Trophoblast cell (in vitro differentiated cells and primary cell): ENCODE results near the gene PPFIBP2.

Experiments used
- DNase-seq, 2 donors: peaks; one replicate each; pipeline ENCODE4 v3.0.0-alpha.2; 2016
- H2AFZ ChIP-seq: 2 replicates; pipeline ENCODE4 v1.6.1; 2013; ENCODE audit warnings: low read length, moderate library complexity, mild to moderate bottlenecking; ENCODE audit not compliant: insufficient read depth, poor library complexity
- H2AK5ac ChIP-seq: 2 replicates; pipeline ENCODE4 v1.6.1; 2013; ENCODE audit warnings: mild to moderate bottlenecking, low read length
- H2BK120ac ChIP-seq: 2 replicates; pipeline ENCODE4 v1.6.1; 2013; ENCODE audit warnings: low read length, mild to moderate bottlenecking, moderate library complexity; ENCODE audit not compliant: insufficient read depth, poor library complexity
- H2BK12ac ChIP-seq: 2 replicates; pipeline ENCODE4 v1.6.1; 2013; ENCODE audit warnings: mild to moderate bottlenecking, low read length, moderate library complexity
- H2BK5ac ChIP-seq: 2 replicates; pipeline ENCODE4 v1.6.1; 2013; ENCODE audit warnings: low read length, low read depth, moderate library complexity, mild to moderate bottlenecking; ENCODE audit not compliant: poor library complexity
- H3K14ac ChIP-seq: 2 replicates; pipeline ENCODE4 v1.6.1; 2013; ENCODE audit warnings: mild to moderate bottlenecking, low read length
- H3K18ac ChIP-seq: 2 replicates; pipeline ENCODE4 v1.6.1; 2013; ENCODE audit warnings: mild to moderate bottlenecking, low read length
- H3K23ac ChIP-seq: 2 replicates; pipeline ENCODE4 v1.6.1; 2013; ENCODE audit warnings: low read length
- H3K27ac ChIP-seq: 2 replicates; pipeline ENCODE4 v1.5.1; 2013; ENCODE audit warnings: low read depth, mild to moderate bottlenecking, inconsistent platforms, low read length, moderate library complexity
- H3K27me3 ChIP-seq: 2 replicates; pipeline ENCODE4 v1.6.1; 2013; ENCODE audit warnings: inconsistent platforms, mild to moderate bottlenecking, low read length, moderate library complexity; ENCODE audit not compliant: insufficient read depth
- H3K36me3 ChIP-seq, 2 experiments: 1 replicate in 1 of 2; 2 replicates in 1 of 2; pipeline ENCODE4 v1.6.1; 2013; ENCODE audit warnings: low read length in 2 of 2, mild to moderate bottlenecking in 2 of 2, moderate library complexity in 1 of 2; ENCODE audit not compliant: insufficient read depth in 2 of 2, control insufficient read depth in 1 of 2
- H3K4ac ChIP-seq: 2 replicates; pipeline ENCODE4 v1.6.1; 2013; ENCODE audit warnings: low read depth, mild to moderate bottlenecking, low read length, moderate library complexity
- H3K4me1 ChIP-seq, 2 experiments: 1 replicate in 1 of 2; 2 replicates in 1 of 2; pipeline ENCODE4 v1.6.1; 2013; ENCODE audit warnings: low read length in 2 of 2, mild to moderate bottlenecking in 2 of 2, moderate library complexity in 1 of 2; ENCODE audit not compliant: insufficient read depth in 2 of 2, control insufficient read depth in 1 of 2
- H3K4me2 ChIP-seq: 2 replicates; pipeline ENCODE4 v1.6.1; 2013; ENCODE audit warnings: inconsistent platforms, mild to moderate bottlenecking, low read length, moderate library complexity
- H3K4me3 ChIP-seq: 2 replicates; pipeline ENCODE4 v1.5.1; 2013; ENCODE audit warnings: mild to moderate bottlenecking, low read depth, low read length, inconsistent platforms
- H3K79me1 ChIP-seq: one replicate; pipeline ENCODE4 v1.6.1; 2013; ENCODE audit warnings: low read length
- H3K79me2 ChIP-seq: 2 replicates; pipeline ENCODE4 v1.6.1; 2013; ENCODE audit warnings: low read length, mild to moderate bottlenecking; ENCODE audit not compliant: control insufficient read depth, insufficient read depth, poor library complexity
- H3K9ac ChIP-seq: 2 replicates; pipeline ENCODE4 v1.6.1; 2013; ENCODE audit warnings: mild to moderate bottlenecking, low read length
- H3K9me3 ChIP-seq: 2 replicates; pipeline ENCODE4 v1.6.1; 2013; ENCODE audit warnings: low read depth, mild to moderate bottlenecking, control low read depth, inconsistent platforms, low read length; ENCODE audit not compliant: insufficient read depth
- H4K12ac ChIP-seq: 2 replicates; pipeline ENCODE4 v1.6.1; 2013; ENCODE audit warnings: low read depth, mild to moderate bottlenecking, low read length, moderate library complexity
- H4K8ac ChIP-seq: 2 replicates; pipeline ENCODE4 v1.6.1; 2013; ENCODE audit warnings: low read depth, mild to moderate bottlenecking, low read length, moderate library complexity
- H4K91ac ChIP-seq: one replicate; pipeline ENCODE4 v1.6.1; 2013; ENCODE audit warnings: low read depth, mild to moderate bottlenecking, low read length, moderate library complexity
- WGBS: extraction: QIAGEN DNeasy Blood & Tissue Kit; methylation state at CpG from one replicate; pipeline ENCODE4 v1.1.7; 2013; ENCODE audit warnings: missing lambda C conversion rate; ENCODE audit not compliant: insufficient read length, insufficient coverage; ENCODE audit errors: extremely low coverage; 5-methylcytosine and 5-hydroxymethylcytosine counted together

The PPFIBP2 gene

DNA sequence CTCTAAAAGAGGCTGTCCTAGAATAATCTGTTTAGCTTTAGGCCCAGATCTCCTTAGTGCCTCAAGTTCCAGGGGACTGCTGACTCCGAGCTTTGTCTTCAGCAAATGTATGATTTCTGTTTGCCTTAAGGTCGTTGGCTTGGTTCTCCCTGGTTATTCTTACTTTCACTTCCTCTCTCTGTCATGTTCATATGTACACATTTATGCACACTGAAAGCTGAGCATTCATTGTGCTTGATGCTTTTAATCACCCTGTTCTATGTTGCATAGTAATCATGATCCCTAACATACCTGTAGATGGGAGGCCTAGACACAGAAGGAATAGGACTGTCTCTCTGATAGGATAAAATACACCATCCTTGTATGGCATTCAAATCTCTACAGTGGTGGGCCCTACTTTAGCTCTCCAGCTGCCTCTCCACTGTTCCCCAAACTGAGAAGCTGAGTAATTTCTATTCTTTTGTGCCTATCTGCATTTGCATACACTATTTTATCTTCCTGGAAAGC lies 7.2 kb downstream of the PPFIBP2 start:
- H3K18ac ChIP-seq, result no peak overlapping the region
- H3K27me3 ChIP-seq, result no peaks in the 10 kb centered on the region
- H3K23ac ChIP-seq, result no peak overlapping the region
- H3K79me2 ChIP-seq, result no peaks in the 10 kb centered on the region
- no CpG with 5 or more reads among the region's 2 CpGs for WGBS
- H3K9me3 ChIP-seq, result peaks cover 3% of the 10 kb centered on the region
- no peak overlapping the region for H2AFZ ChIP-seq
- H3K4me1 ChIP-seq, result peaks cover 4 to 14% of the 10 kb centered on the region in 2 experiments
- H2BK5ac ChIP-seq, result no peak overlapping the region
- no peak overlapping the region for H3K9ac ChIP-seq
- no peak overlapping the region for H2BK120ac ChIP-seq
- H3K4ac ChIP-seq, result no peak overlapping the region
- no peak overlapping the region for H2BK12ac ChIP-seq
- H3K79me1 ChIP-seq, result no peaks in the 10 kb centered on the region
- no peak for DNase-seq
- no peaks in the 10 kb centered on the region for H3K36me3 ChIP-seq
- H3K14ac ChIP-seq, result no peak overlapping the region
- H3K27ac ChIP-seq, result no peak overlapping the region
- H4K8ac ChIP-seq, result no peak overlapping the region
- no peak overlapping the region for H2AK5ac ChIP-seq
- H3K4me3 ChIP-seq, result no peak overlapping the region
- H3K4me2 ChIP-seq, result no peak overlapping the region
- no peak overlapping the region for H4K12ac ChIP-seq
- H4K91ac ChIP-seq, result no peak overlapping the region

DNA sequence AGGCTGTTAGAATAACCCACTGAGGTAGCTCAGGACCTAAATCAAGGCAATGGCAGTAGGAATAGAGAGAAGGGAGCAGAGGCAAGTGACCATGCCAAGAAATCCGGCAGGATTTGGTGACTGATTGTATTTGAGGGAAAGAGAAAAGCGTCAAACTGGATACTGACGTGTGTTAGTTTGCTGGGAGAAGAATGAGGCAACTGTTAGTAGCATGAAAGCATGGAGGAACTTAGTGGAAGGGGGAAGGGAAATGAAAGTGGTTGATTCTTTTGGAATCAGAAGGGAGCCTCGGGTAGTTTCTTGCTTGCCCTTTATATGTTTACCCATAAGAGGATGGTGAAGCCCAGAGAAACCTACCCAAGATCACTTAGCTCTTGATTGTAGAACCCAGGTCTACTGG lies 8.3 kb downstream of the PPFIBP2 start:
- Histone ChIP-seq H2BK5ac (no peak overlapping the region), H2AK5ac (no peak overlapping the region), H3K4me2 (no peak overlapping the region), H3K79me1 (no peaks in the 10 kb centered on the region), H4K8ac (no peak overlapping the region), H4K91ac (no peak overlapping the region), H3K4me1 (peaks cover 4 to 14% of the 10 kb centered on the region in 2 experiments), H3K9ac (no peak overlapping the region), H2AFZ (no peak overlapping the region), H2BK120ac (no peak overlapping the region), H3K79me2 (no peaks in the 10 kb centered on the region), H3K18ac (peak overlapping the region; percentile 17), H2BK12ac (no peak overlapping the region), H3K23ac (no peak overlapping the region), H4K12ac (no peak overlapping the region), H3K4ac (no peak overlapping the region), H3K4me3 (no peak overlapping the region), H3K14ac (no peak overlapping the region), H3K27ac (no peak overlapping the region), H3K9me3 (peaks cover 3% of the 10 kb centered on the region), H3K36me3 (no peaks in the 10 kb centered on the region), H3K27me3 (no peaks in the 10 kb centered on the region)
- DNase-seq, result no peak
- no CpG with 5 or more reads among the region's 4 CpGs for WGBS

DNA sequence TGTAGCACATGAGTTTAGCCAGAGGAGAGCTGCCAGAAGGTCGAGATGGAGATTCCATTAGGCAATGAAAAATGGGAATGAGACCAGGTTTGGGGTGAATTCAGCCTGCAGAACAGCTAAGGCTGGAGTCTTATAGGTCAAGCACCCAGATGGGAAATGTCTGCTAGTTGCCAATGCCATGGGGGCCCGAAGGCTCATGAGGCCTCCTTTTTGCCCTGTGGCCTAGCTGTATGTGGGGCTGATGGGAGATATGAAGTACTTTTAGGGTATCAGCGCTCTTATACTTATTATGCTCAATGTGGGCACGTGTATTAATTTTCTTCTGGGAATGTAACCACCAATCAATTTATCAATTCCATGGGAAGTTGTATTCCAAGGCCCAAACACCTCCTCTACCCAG lies 8.7 kb downstream of the PPFIBP2 start:
- no peak overlapping the region for H2BK12ac ChIP-seq
- no peak overlapping the region for H2AK5ac ChIP-seq

DNA sequence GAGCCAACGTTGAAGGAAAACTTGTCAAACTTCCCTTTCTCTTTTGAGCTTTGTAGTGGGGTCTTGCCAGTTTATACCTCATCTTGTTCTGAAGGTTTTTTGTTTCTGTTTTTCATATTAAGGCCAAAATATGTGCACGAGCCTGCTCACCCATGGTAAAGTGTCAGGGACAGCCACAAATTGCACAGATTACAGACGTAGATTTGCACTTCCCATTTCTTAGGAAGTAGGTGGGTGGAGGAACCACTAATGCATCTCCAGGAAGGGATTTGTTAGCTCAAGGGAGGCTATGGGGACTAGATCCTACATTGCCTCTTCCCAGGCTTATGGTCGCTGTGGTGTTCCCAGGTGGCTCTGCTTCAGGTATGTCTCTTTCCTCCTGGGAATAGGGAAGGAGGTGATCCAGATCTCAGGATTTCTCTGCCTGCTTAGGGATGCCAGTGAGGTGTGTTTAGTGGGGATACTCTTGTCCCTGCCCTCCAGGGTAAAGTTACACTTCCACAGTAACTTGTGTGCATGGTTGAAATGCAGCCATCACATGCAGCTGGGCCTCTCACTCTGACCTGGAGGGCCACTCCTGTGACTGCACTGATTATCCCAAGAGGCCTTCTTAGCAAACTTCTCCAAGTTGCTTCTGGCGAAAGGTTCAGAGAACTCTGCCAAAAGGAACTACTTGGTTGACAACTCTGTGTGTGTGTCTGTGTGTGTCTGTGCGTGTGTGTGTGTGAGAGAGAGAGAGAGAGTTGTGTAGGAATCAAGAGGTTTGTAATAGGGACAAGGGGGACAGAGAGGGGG lies 9.8 kb downstream of the PPFIBP2 start:
- Histone ChIP-seq H3K18ac (no peak overlapping the region), H3K27ac (no peak overlapping the region), H3K36me3 (no peaks in the 10 kb centered on the region), H3K9ac (no peak overlapping the region), H2BK120ac (no peak overlapping the region), H2BK5ac (no peak overlapping the region), H3K79me2 (no peaks in the 10 kb centered on the region), H3K23ac (no peak overlapping the region), H3K4ac (no peak overlapping the region), H3K4me1 (peaks cover 4 to 14% of the 10 kb centered on the region in 2 experiments), H2BK12ac (no peak overlapping the region), H4K12ac (no peak overlapping the region), H4K8ac (no peak overlapping the region), H3K4me2 (no peak overlapping the region), H4K91ac (no peak overlapping the region), H3K9me3 (peaks cover 3% of the 10 kb centered on the region), H3K14ac (no peak overlapping the region), H3K27me3 (no peaks in the 10 kb centered on the region), H2AK5ac (no peak overlapping the region), H2AFZ (no peak overlapping the region), H3K79me1 (no peaks in the 10 kb centered on the region), H3K4me3 (no peak overlapping the region)
- no CpG with 5 or more reads among the region's 6 CpGs for WGBS
- no peak for DNase-seq

More for the DNA sequence above, 8.7 kb downstream of the PPFIBP2 start:
- Histone ChIP-seq H3K4me3 (no peak overlapping the region), H2AFZ (no peak overlapping the region), H3K4ac (no peak overlapping the region), H3K36me3 (no peaks in the 10 kb centered on the region), H2BK120ac (no peak overlapping the region), H3K79me2 (no peaks in the 10 kb centered on the region), H3K27ac (no peak overlapping the region), H4K12ac (no peak overlapping the region), H3K79me1 (no peaks in the 10 kb centered on the region), H3K14ac (no peak overlapping the region), H4K8ac (no peak overlapping the region), H3K27me3 (no peaks in the 10 kb centered on the region), H2BK5ac (no peak overlapping the region), H3K4me1 (peaks cover 4 to 14% of the 10 kb centered on the region in 2 experiments), H3K9me3 (peaks cover 3% of the 10 kb centered on the region), H3K18ac (no peak overlapping the region), H3K9ac (no peak overlapping the region), H3K23ac (no peak overlapping the region), H3K4me2 (no peak overlapping the region), H4K91ac (no peak overlapping the region)
- DNase-seq, result no peak
- WGBS, result no CpG with 5 or more reads among the region's 4 CpGs
